ENCODE results near the gene AGBL1.

AGBL1 gene

GRCh38 chr15:86903642-86904421 is 824.2 kb downstream of the AGBL1 start:
- H3K27me3 ChIP-seq (ENCODE audit: low read length), result no peaks in the 10 kb centered on the region
- no peak overlapping the region for H3K27ac ChIP-seq (ENCODE audit: low read depth, low read length)
- no peak for TF ChIP-seq EZH2phosphoT487 (conservative IDR thresholded peaks at IDR 0.05; ENCODE audit: low read length)
- TF ChIP-seq CTCF (IDR thresholded peaks at IDR 0.05; ENCODE audit: insufficient read depth, low read length, poor library complexity, severe bottlenecking), result no peak
- no peak overlapping the region for H3K4me3 ChIP-seq (ENCODE audit: insufficient read depth, low read length, poor library complexity, severe bottlenecking)
- H3K9me3 ChIP-seq (ENCODE audit: insufficient read depth, low read length), result no peaks in the 10 kb centered on the region
- H3K4me2 ChIP-seq (ENCODE audit: low read depth, low read length, poor library complexity, severe bottlenecking), result no peak overlapping the region
- H3K79me2 ChIP-seq (ENCODE audit: insufficient read depth, low read length), result no peaks in the 10 kb centered on the region
- no peaks in the 10 kb centered on the region for H3K9me2 ChIP-seq (replicated peaks; ENCODE audit: insufficient read depth, low read length)
- no peaks in the 10 kb centered on the region for H4K20me1 ChIP-seq (ENCODE audit: low read depth, low read length)
- H3F3A ChIP-seq (ENCODE audit: insufficient read depth), result no peaks in the 10 kb centered on the region
- no peaks in the 10 kb centered on the region for H3K36me3 ChIP-seq (ENCODE audit: low read length)
- no peak overlapping the region for H3K9ac ChIP-seq (ENCODE audit: low read length)
- H2AFZ ChIP-seq (ENCODE audit: low read depth, low read length, severe bottlenecking), result no peak overlapping the region

GRCh38 chr15:86905625-86906256 is 826.1 kb downstream of the AGBL1 start:
- TF ChIP-seq CTCF (IDR thresholded peaks at IDR 0.05; ENCODE audit: insufficient read depth, low read length, poor library complexity, severe bottlenecking) (no peak), EZH2phosphoT487 (conservative IDR thresholded peaks at IDR 0.05; ENCODE audit: low read length) (no peak)
- H3K4me3 ChIP-seq (ENCODE audit: insufficient read depth, low read length, poor library complexity, severe bottlenecking), result no peak overlapping the region

GRCh38 chr15:86906376-86906775 is 826.7 kb downstream of the AGBL1 start:
- Histone ChIP-seq H3K9ac (ENCODE audit: low read length) (no peak overlapping the region), H3K79me2 (ENCODE audit: insufficient read depth, low read length) (no peaks in the 10 kb centered on the region), H3F3A (ENCODE audit: insufficient read depth) (no peaks in the 10 kb centered on the region), H3K4me2 (ENCODE audit: low read depth, low read length, poor library complexity, severe bottlenecking) (no peak overlapping the region), H3K9me3 (ENCODE audit: insufficient read depth, low read length) (no peaks in the 10 kb centered on the region), H3K27me3 (ENCODE audit: low read length) (no peaks in the 10 kb centered on the region), H3K4me3 (ENCODE audit: insufficient read depth, low read length, poor library complexity, severe bottlenecking) (no peak overlapping the region), H4K20me1 (ENCODE audit: low read depth, low read length) (no peaks in the 10 kb centered on the region), H2AFZ (ENCODE audit: low read depth, low read length, severe bottlenecking) (no peak overlapping the region), H3K36me3 (ENCODE audit: low read length) (no peaks in the 10 kb centered on the region), H3K9me2 (replicated peaks; ENCODE audit: insufficient read depth, low read length) (no peaks in the 10 kb centered on the region), H3K27ac (ENCODE audit: low read depth, low read length) (no peak overlapping the region)
- no peak for TF ChIP-seq EZH2phosphoT487 (conservative IDR thresholded peaks at IDR 0.05; ENCODE audit: low read length)
- no peak for TF ChIP-seq CTCF (IDR thresholded peaks at IDR 0.05; ENCODE audit: insufficient read depth, low read length, poor library complexity, severe bottlenecking)

More at GRCh38 chr15:86905625-86906256, 826.1 kb downstream of the AGBL1 start:
- H3K79me2 ChIP-seq (ENCODE audit: insufficient read depth, low read length), result no peaks in the 10 kb centered on the region
- no peaks in the 10 kb centered on the region for H3K9me3 ChIP-seq (ENCODE audit: insufficient read depth, low read length)
- H3K27ac ChIP-seq (ENCODE audit: low read depth, low read length), result no peak overlapping the region
- H4K20me1 ChIP-seq (ENCODE audit: low read depth, low read length), result no peaks in the 10 kb centered on the region
- no peaks in the 10 kb centered on the region for H3K27me3 ChIP-seq (ENCODE audit: low read length)
- no peak overlapping the region for H3K9ac ChIP-seq (ENCODE audit: low read length)
- H2AFZ ChIP-seq (ENCODE audit: low read depth, low read length, severe bottlenecking), result no peak overlapping the region
- H3K36me3 ChIP-seq (ENCODE audit: low read length), result no peaks in the 10 kb centered on the region
- H3K4me2 ChIP-seq (ENCODE audit: low read depth, low read length, poor library complexity, severe bottlenecking), result no peak overlapping the region
- no peaks in the 10 kb centered on the region for H3F3A ChIP-seq (ENCODE audit: insufficient read depth)
- no peaks in the 10 kb centered on the region for H3K9me2 ChIP-seq (replicated peaks; ENCODE audit: insufficient read depth, low read length)

Measured in SU-DHL-6 (cell line).